ENCODE measurements around the gene ERBB4. TPM values are rescaled to one million over a fixed set of nuclear protein-coding genes. Genes with fewer than 3 reads are reported as not detected.

Gene ERBB4
- total and polyA plus RNA-seq, 7 donors: under 0.01 to 0.33 (median 0.08) TPM; not detected in 1

DNA sequence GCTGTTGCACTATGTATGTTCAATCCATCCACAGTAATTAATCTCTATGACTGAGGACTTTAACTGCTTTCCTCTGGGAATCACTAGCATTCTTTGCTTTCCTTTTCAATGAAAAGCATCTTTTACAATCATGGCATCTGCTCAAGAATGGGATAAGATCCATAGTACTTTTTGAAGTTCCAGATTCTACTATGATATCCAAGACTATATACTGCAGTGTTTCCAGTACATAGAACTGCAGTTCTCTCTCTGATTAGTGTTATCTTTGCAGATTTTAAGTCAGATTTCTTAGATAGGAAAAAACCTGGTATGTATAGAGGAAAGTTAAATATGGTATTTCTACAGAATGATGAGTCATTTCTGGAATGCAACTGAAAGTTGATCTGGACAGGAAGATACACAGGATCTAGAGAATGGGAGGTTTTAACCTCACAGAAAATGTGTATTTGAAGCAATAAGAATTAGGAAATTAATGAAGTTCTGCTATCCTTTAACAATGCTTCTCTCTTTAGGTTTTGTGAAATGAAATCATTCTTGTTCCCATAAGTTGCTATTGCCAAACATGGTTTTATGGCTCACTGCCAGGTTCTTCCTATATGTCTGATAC lies 670.7 kb downstream of the ERBB4 start:
- no peaks in the 10 kb centered on the region for H3K27me3 ChIP-seq
- no peak for DNase-seq
- H3K36me3 ChIP-seq: no peaks in the 10 kb centered on the region
- peaks cover 0 to 7% (median 0%) of the 10 kb centered on the region in 4 donors for H3K4me1 ChIP-seq
- TF ChIP-seq, protein P1, sequence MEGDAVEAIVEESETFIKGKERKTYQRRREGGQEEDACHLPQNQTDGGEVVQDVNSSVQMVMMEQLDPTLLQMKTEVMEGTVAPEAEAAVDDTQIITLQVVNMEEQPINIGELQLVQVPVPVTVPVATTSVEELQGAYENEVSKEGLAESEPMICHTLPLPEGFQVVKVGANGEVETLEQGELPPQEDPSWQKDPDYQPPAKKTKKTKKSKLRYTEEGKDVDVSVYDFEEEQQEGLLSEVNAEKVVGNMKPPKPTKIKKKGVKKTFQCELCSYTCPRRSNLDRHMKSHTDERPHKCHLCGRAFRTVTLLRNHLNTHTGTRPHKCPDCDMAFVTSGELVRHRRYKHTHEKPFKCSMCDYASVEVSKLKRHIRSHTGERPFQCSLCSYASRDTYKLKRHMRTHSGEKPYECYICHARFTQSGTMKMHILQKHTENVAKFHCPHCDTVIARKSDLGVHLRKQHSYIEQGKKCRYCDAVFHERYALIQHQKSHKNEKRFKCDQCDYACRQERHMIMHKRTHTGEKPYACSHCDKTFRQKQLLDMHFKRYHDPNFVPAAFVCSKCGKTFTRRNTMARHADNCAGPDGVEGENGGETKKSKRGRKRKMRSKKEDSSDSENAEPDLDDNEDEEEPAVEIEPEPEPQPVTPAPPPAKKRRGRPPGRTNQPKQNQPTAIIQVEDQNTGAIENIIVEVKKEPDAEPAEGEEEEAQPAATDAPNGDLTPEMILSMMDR (IDR thresholded peaks at IDR 0.05): no peak
- TF ChIP-seq POLR2A (IDR thresholded peaks at IDR 0.05) (no peak), EP300 (IDR thresholded peaks at IDR 0.05) (no peak), POLR2AphosphoS5 (IDR thresholded peaks at IDR 0.05) (no peak)
- no peak overlapping the region for H3K27ac ChIP-seq
- H3K9me3 ChIP-seq: no peaks in the 10 kb centered on the region
- intact Hi-C loops (cut with DNase I): no loop called here
- no peak overlapping the region for H3K4me3 ChIP-seq

GRCh38 chr2:211864328-211864727 lies 674.3 kb downstream of the ERBB4 start:
- 92 to 95% methylated on average over 3 of the region's 3 CpGs for WGBS, 2 donors
- TF ChIP-seq, protein P1 (IDR thresholded peaks at IDR 0.05): no peak
- TF ChIP-seq POLR2AphosphoS5 (IDR thresholded peaks at IDR 0.05) (no peak), POLR2A (IDR thresholded peaks at IDR 0.05) (no peak), EP300 (IDR thresholded peaks at IDR 0.05) (no peak)

DNA sequence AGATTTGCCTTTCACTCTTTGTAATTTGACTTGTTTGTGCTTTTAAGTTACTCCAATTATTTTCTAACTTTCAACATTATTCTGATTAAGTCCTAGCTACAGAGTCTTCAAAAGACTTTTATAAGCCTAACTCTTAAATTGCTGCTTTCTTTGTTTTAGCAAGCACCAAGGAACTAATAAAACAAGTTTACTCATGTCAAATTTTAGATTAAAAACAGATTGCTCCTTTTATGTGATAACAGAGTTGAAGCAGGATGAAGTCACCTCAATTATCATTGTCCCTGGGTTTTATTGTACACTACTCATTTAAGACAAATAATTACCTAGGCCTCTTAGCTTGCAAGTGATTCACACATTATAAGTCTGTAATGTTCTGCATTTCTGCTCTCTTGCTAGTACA lies 678.4 kb downstream of the ERBB4 start:
- H3K27me3 ChIP-seq: no peaks in the 10 kb centered on the region
- H3K4me1 ChIP-seq: no peaks in the 10 kb centered on the region
- DNase-seq: no peak
- H3K27ac ChIP-seq: no peak overlapping the region
- no peak overlapping the region for H3K4me3 ChIP-seq
- H3K9me3 ChIP-seq: no peaks in the 10 kb centered on the region
- H3K36me3 ChIP-seq: no peaks in the 10 kb centered on the region
- TF ChIP-seq EP300 (IDR thresholded peaks at IDR 0.05) (no peak), POLR2A (IDR thresholded peaks at IDR 0.05) (no peak), POLR2AphosphoS5 (IDR thresholded peaks at IDR 0.05) (no peak)
- TF ChIP-seq, protein P1 (IDR thresholded peaks at IDR 0.05): no peak
- intact Hi-C loops (cut with DNase I): no loop called here

More at GRCh38 chr2:211864328-211864727, 674.3 kb downstream of the ERBB4 start:
- Histone ChIP-seq H3K4me3 (no peak overlapping the region), H3K27ac (no peak overlapping the region), H3K9me3 (no peaks in the 10 kb centered on the region), H3K36me3 (no peaks in the 10 kb centered on the region), H3K4me1 (peaks cover 0 to 6% (median 0%) of the 10 kb centered on the region in 4 donors), H3K27me3 (no peaks in the 10 kb centered on the region)
- intact Hi-C loops (cut with DNase I): no loop called here
- no peak for DNase-seq

GRCh38 chr2:211854832-211855231 lies 683.8 kb downstream of the ERBB4 start:
- Histone ChIP-seq H3K4me3 (no peak overlapping the region), H3K9me3 (no peaks in the 10 kb centered on the region), H3K36me3 (no peaks in the 10 kb centered on the region), H3K4me1 (no peaks in the 10 kb centered on the region), H3K27me3 (no peaks in the 10 kb centered on the region), H3K27ac (no peak overlapping the region)
- 92 to 95% methylated on average over 3 of the region's 3 CpGs for WGBS, 2 donors
- intact Hi-C loops (cut with DNase I): no loop called here
- TF ChIP-seq, protein P1 (IDR thresholded peaks at IDR 0.05): no peak
- TF ChIP-seq EP300 (IDR thresholded peaks at IDR 0.05): no peak
- no peak for TF ChIP-seq POLR2AphosphoS5 (IDR thresholded peaks at IDR 0.05)
- no peak for TF ChIP-seq POLR2A (IDR thresholded peaks at IDR 0.05)
- no peak for DNase-seq

DNA sequence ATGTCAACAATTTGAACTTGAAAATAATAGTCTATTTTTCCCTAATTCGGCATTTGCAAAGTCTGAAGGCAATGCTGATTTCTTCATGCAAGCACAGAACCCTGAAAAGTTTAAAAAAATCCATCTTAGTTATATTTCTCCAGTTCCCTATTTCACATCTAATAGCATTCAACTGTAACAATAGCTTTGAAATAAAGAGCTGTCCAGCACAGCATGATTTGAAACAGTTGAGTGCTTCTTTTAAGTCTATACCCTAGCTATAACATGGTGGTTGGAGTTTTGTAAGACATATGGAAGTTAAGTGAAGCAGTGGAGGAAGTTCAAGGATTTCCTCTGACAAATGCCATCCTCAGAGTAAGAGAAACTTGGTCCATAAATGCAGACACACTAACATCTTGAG lies 691.9 kb downstream of the ERBB4 start:
- 67 to 80% methylated on average over 1 of the region's 1 CpG for WGBS, 2 donors
- Histone ChIP-seq H3K27me3 (no peaks in the 10 kb centered on the region), H3K4me3 (no peak overlapping the region), H3K27ac (no peak overlapping the region), H3K36me3 (no peaks in the 10 kb centered on the region), H3K4me1 (no peaks in the 10 kb centered on the region), H3K9me3 (no peaks in the 10 kb centered on the region)
- intact Hi-C loops (cut with DNase I): no loop called here
- no peak for DNase-seq
- TF ChIP-seq, protein P1 (IDR thresholded peaks at IDR 0.05): no peak
- TF ChIP-seq POLR2A (IDR thresholded peaks at IDR 0.05) (no peak), POLR2AphosphoS5 (IDR thresholded peaks at IDR 0.05) (no peak), EP300 (IDR thresholded peaks at IDR 0.05) (no peak)
